ENCODE data around the gene RRP12.

DNA sequence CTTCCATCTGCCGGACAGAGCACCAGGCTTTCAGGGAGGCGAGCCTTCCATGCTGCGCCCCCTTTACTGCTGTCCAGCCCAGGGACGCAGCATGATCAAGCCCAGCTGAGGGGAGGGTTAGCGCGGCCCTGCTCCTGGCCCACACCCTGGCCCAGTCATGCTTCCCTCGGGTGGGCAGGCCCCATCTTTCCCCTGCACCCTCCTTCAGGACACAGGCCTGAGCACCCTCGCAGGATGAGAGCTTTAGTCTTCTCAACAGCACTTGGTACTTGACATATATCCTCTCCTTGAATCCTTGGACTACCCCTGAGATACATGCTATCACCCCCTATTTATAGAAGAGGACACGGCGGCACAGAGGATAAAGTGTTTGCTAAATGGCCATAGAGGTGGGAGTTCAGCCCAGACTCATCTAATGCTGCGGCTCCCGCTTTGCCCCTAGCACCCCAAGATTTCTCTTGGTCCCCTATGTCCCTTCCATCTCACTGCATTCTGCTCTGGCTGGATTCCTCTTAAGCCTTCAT is 34.0 kb downstream of the RRP12 start:
- TF ChIP-seq CTCF (conservative IDR thresholded peaks at IDR 0.05; ENCODE audit: low read depth, low read length) (no peak), EZH2 (IDR thresholded peaks at IDR 0.05; ENCODE audit: low read length, unreplicated experiment) (no peak)

Measured in PC-3 (cell line).